D721Med (cell line): ENCODE results near the gene RAB40C.

Experiments
- DNase-seq: peaks from one replicate; pipeline ENCODE4 v3.0.0; 2011; ENCODE audit warnings: low spot score; ENCODE audit not compliant: insufficient read length
- FAIRE-seq: peaks from 2 replicates; lab custom pipeline; 2011; peaks lifted over from hg19 to GRCh38; lab: Jason Lieb, UNC
- TF ChIP-seq, protein P1 (sequence below): IDR thresholded peaks from 2 replicates; pipeline ENCODE4 v1.5.1; 2012; ENCODE audit warnings: mild to moderate bottlenecking, control low read depth; ENCODE audit not compliant: insufficient read depth; ENCODE audit errors: missing control alignments

RAB40C gene

DNA sequence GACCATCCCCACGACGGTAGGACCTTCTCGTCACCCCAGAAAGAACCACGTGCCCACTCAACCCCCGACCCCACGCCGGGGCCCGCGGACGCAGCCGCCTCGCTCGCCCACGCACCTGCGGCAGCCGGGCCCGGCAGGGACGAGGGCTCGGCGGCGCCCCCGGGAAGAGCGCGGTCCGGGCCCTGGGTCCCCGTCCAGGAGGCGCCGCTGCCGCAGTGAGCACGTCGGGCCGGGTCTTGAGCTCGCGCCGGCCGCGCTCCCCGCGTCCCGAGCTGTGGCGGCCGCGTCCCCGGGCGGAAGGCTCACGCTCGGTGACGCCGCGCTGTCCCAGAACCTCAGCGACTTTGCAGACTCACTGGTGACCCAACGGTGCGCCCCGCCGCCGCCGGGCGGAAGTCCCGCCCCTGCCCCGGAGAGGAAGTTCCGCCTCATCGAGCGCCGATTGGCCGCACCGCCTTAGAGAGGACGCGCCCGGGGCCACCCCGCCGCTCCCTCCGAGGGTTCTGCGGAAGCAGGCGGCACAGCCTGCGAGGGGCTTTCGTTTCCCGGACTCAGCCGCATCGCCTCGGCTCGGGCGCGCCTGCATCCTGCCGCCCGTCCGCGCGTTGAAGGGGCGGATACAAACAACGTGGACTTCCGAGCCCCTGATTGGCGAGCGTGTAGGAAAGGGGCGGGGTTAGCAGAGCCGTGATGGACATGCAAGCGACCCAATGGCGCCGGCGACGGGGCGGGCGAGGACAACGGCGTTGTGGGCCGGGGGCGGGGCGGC lies 793 bp upstream of the RAB40C start:
- FAIRE-seq (no peak), DNase-seq (no peak)
- TF ChIP-seq, protein P1, sequence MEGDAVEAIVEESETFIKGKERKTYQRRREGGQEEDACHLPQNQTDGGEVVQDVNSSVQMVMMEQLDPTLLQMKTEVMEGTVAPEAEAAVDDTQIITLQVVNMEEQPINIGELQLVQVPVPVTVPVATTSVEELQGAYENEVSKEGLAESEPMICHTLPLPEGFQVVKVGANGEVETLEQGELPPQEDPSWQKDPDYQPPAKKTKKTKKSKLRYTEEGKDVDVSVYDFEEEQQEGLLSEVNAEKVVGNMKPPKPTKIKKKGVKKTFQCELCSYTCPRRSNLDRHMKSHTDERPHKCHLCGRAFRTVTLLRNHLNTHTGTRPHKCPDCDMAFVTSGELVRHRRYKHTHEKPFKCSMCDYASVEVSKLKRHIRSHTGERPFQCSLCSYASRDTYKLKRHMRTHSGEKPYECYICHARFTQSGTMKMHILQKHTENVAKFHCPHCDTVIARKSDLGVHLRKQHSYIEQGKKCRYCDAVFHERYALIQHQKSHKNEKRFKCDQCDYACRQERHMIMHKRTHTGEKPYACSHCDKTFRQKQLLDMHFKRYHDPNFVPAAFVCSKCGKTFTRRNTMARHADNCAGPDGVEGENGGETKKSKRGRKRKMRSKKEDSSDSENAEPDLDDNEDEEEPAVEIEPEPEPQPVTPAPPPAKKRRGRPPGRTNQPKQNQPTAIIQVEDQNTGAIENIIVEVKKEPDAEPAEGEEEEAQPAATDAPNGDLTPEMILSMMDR: no peak

DNA sequence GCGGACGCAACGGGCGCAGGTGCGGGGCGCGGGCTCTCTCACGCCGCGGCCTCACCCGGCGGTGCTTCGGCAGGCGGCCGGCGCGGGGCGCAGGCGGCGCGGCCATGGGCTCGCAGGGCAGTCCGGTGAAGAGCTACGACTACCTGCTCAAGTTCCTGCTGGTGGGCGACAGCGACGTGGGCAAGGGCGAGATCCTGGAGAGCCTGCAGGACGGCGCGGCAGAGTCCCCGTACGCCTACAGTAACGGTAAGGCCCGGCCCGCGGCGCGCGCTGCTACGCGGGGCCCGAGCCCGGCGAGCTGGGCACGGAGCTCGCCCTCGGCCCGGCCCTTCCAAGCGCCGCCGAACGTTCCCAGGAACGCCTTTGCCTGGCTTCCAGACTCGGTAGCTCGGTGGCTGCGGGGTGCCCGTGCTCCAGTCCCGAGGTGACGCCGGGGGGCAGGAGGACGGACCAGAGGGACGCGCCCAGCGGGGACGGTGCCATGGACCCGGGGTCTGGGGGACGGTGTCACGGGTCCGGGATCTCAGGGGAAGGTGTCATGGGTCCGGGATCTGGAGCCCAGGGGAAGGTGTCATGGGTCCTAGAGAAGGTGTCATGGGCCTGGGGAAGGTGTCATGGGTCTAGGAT lies 435 bp downstream of the RAB40C start:
- FAIRE-seq: no peak
- TF ChIP-seq, protein P1: peak; percentile 14
- DNase-seq: no peak

DNA sequence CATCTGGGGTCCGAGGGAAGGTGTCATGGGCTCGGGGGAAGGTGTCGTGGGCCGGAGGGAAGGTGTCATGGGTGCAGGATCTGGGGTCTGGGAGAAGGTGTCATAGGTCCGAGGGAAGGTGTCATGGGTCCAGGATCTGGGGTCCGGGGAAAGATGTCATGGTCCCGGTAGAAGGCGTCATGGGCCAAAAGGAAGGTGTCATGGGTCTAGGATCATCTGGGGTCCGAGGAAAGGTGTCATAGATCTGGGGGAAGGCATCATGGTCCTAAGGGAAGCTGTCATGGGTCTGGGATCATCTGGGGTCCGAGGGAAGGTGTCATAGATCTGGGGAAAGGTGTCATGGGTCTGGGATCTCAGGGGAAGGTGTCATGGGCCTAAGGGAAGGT lies 942 bp downstream of the RAB40C start:
- no peak for DNase-seq
- TF ChIP-seq, protein P1: no peak
- FAIRE-seq: no peak

DNA sequence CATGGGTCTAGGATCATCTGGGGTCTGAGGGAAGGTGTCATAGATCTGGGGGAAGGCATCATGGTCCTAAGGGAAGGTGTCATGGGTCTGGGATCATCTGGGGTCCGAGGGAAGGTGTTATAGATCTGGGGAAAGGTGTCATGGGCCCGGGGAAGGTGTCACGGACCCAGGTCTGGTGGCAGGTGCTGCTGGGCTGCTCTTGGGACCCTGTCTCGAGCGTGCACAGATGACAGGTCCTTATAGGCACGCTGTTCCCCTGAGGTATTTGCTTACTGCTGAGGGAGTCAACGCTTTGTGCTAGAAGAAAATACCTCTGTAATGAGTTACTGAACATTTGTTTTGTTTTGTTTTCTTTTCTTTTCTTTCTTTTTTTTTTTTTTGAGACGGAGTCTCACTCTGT lies 1.4 kb downstream of the RAB40C start:
- FAIRE-seq (no peak), DNase-seq (no peak)
- TF ChIP-seq, protein P1: no peak

DNA sequence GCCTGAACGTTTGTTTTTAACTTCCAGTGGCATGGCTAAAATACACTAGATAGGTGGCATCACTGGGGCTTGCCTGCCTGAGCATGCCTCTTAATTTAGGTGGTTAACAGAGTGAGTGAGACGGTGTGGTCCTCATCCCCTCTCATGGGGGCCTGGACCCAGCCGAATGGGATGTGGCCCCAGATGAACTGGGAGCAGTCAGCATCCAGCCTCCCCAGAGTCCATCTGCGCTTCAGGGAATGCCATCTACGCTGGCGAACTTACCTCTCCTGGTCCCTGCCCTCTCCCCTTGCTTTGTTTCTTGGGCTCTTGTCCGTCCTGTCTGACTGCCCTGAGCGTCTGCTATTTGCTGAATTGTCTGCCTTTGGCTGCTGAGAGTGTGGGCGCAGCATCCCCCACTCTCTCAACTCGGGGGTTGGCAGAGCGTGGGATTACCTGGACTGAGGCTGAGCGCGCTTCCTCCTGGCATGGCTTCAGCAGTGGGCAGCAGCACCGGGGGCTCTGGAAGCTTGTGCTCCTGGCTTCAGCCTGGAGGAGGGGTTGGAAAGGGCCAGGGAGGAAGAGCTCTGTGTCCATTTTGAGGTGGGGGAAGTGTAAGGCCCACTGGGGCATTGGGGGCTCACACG lies 2.1 kb downstream of the RAB40C start:
- TF ChIP-seq, protein P1: no peak
- no peak for DNase-seq
- no peak for FAIRE-seq

DNA sequence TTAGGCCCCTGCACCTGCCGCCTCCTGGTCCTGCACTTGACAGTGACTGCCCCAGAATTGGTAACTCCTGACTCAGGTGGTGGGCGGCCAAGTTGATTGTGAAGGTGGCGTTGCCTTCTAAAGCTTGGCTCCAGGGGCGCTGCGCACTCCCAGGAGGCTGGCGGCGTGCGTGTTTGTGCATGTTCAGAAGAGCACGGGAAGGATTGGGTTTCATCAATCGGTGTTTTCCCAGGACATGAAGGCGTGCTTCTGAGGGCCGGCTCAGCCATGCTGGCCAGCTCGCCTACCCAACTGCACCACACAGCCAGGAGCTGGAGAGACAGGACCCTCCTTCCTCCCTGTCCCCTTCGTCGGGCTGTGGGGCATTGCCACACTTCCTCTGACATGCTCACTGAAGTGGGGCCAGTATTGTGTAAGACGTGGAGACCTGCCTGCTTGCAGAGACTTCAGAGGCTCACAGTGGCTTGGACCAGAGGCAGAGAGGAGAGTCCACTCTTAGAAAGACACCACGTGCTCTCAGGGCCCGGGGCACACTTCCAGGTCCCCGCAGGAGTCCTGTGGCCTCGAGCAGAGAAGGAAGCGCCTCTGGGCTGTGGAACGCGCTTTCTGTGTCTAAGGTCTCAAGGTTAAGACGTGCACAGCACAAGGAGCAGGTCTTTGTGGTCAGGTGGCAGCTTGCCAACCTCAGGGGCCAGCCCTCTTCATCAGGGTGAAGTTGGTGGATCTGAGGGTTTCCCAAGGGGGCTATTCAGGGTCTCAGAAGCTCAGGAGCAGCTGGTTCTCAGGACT lies 2.8 kb downstream of the RAB40C start:
- no peak for FAIRE-seq

More for the DNA sequence above, 2.8 kb downstream of the RAB40C start:
- no peak for DNase-seq
- TF ChIP-seq, protein P1: no peak
